ENCODE measurements around the gene PTH2R. TPM values are rescaled to one million over a fixed set of nuclear protein-coding genes. Genes with fewer than 3 reads are reported as not detected.

The PTH2R gene
- total and polyA plus RNA-seq, 2 experiments from 2014 or later = 0.18 to 0.38 TPM

- TF ChIP-seq CTCF (conservative IDR thresholded peaks at IDR 0.05; ENCODE audit: low read depth in 2 of 2) (no peak), ZNF114 (CRISPR knock-in tag; IDR thresholded peaks at IDR 0.05) (no peak), CREB1 (CRISPR knock-in tag; IDR thresholded peaks at IDR 0.05; ENCODE audit: low read depth) (no peak), POLR2AphosphoS5 (IDR thresholded peaks at IDR 0.05; ENCODE audit: low read depth) (no peak), JUNB (IDR thresholded peaks at IDR 0.05; ENCODE audit: unreplicated experiment) (no peak)
- TF ChIP-seq, protein P1, sequence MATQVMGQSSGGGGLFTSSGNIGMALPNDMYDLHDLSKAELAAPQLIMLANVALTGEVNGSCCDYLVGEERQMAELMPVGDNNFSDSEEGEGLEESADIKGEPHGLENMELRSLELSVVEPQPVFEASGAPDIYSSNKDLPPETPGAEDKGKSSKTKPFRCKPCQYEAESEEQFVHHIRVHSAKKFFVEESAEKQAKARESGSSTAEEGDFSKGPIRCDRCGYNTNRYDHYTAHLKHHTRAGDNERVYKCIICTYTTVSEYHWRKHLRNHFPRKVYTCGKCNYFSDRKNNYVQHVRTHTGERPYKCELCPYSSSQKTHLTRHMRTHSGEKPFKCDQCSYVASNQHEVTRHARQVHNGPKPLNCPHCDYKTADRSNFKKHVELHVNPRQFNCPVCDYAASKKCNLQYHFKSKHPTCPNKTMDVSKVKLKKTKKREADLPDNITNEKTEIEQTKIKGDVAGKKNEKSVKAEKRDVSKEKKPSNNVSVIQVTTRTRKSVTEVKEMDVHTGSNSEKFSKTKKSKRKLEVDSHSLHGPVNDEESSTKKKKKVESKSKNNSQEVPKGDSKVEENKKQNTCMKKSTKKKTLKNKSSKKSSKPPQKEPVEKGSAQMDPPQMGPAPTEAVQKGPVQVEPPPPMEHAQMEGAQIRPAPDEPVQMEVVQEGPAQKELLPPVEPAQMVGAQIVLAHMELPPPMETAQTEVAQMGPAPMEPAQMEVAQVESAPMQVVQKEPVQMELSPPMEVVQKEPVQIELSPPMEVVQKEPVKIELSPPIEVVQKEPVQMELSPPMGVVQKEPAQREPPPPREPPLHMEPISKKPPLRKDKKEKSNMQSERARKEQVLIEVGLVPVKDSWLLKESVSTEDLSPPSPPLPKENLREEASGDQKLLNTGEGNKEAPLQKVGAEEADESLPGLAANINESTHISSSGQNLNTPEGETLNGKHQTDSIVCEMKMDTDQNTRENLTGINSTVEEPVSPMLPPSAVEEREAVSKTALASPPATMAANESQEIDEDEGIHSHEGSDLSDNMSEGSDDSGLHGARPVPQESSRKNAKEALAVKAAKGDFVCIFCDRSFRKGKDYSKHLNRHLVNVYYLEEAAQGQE (IDR thresholded peaks at IDR 0.05; ENCODE audit: unreplicated experiment) = no peak
Observed at GRCh38 chr2:208360259-208361076, 46.1 kb upstream of the PTH2R start (continued).

DNA sequence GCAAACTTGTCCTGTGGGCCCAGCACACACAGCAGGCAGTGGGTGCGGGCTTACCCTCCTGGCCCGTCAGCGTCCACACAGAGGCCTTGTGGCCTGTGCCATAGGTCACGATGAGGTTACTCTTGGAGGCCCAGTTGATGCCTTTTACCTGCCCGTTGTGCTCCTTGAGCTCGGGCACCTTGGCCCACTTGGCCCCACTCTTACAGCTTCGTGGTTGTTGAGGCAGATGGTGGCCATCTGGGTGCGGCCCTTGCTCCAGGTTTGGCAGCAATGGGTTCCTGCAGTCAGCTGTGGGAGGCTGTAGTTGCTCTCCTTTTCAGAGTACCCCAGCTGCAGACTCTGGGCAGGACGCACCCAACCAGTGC is 45.5 kb upstream of the PTH2R start:
- Mint-ChIP-seq H3K27ac (no peak overlapping the region), H3K4me1 (peaks cover 18% of the 10 kb centered on the region), H3K27me3 (ENCODE audit: insufficient read depth, low read depth, poor library complexity) (peaks cover 5% of the 10 kb centered on the region), H3K36me3 (ENCODE audit: low read depth) (peaks cover 23% of the 10 kb centered on the region), H3K4me3 (no peak overlapping the region), H3K9me3 (peaks cover 18% of the 10 kb centered on the region; the same call in 2 of the 3 replicates)
- Histone ChIP-seq H3K36me3 (ENCODE audit: insufficient read depth) (no peaks in the 10 kb centered on the region; the same call in 1 of the 2 replicates), H3K27ac (ENCODE audit: low read depth) (no peak overlapping the region), H4K20me1 (replicated peaks; ENCODE audit: insufficient read depth) (no peaks in the 10 kb centered on the region), H3K27me3 (ENCODE audit: insufficient read depth) (no peaks in the 10 kb centered on the region), H3K9me2 (ENCODE audit: insufficient read depth) (0 out of 2 replicates have a peak, but pooled peaks cover 7% of the 10 kb centered on the region), H3K79me2 (replicated peaks; ENCODE audit: insufficient read depth) (no peaks in the 10 kb centered on the region), H2AFZ (no peak overlapping the region), H3K4me3 (no peak overlapping the region), H3K4me1 (ENCODE audit: insufficient read depth) (peaks cover 9% of the 10 kb centered on the region; the same call in 1 of the 2 replicates), H3K4me2 (no peak overlapping the region), H3F3A (replicated peaks; ENCODE audit: low read depth) (no peaks in the 10 kb centered on the region)
- ATAC-seq = no peak
- no peak for DNase-seq (ENCODE audit: low spot score)
- TF ChIP-seq NANOG (IDR thresholded peaks at IDR 0.05; ENCODE audit: borderline replicate concordance) = no peak
- TF ChIP-seq STAT1 (IDR thresholded peaks at IDR 0.05; ENCODE audit: unreplicated experiment) = no peak
- no peak for TF ChIP-seq CTCF (conservative IDR thresholded peaks at IDR 0.05; ENCODE audit: low read depth in 2 of 2)
- TF ChIP-seq, protein P1 (IDR thresholded peaks at IDR 0.05; ENCODE audit: unreplicated experiment) = no peak
- TF ChIP-seq POLR2AphosphoS5 (IDR thresholded peaks at IDR 0.05; ENCODE audit: low read depth) = no peak
- no peak for TF ChIP-seq EZH2phosphoT487 (IDR thresholded peaks at IDR 0.05; ENCODE audit: unreplicated experiment)
- TF ChIP-seq ETS1 (IDR thresholded peaks at IDR 0.05) = no peak
- no peak for TF ChIP-seq ZNF114 (CRISPR knock-in tag; IDR thresholded peaks at IDR 0.05)
- no peak for TF ChIP-seq JUNB (IDR thresholded peaks at IDR 0.05; ENCODE audit: unreplicated experiment)

All from GM23338 (cell line).